Measurements from ENCODE around the gene CDK11B. TPM values are rescaled to one million over a fixed set of nuclear protein-coding genes. Genes with fewer than 3 reads are reported as not detected.

Gene CDK11B
- total and polyA plus RNA-seq, 2 of the 8 experiments (the other 6 are each of a cell fraction or from before 2014, with no cell fraction given): 11.1 to 31.9 TPM

- Histone ChIP-seq H3K23me2 (ENCODE audit: low read depth, low read length) (peaks cover 6% of the 10 kb centered on the region; the same call in 1 of the 2 replicates), H3K27me3 (replicated peaks in 1 of 4; ENCODE audit: control insufficient read depth in 3 of 4, extremely low read depth in 1 of 4, insufficient read depth in 3 of 4, low read length in 3 of 4) (no peaks in the 10 kb centered on the region; a peak in 1 of 7 replicates), H2BK5ac (ENCODE audit: low read depth, low read length) (no peak overlapping the region), H4K5ac (ENCODE audit: insufficient read length, low read depth, low read length) (no peak overlapping the region), H2BK15ac (ENCODE audit: low read length) (no peak overlapping the region), H4K91ac (replicated peaks; ENCODE audit: insufficient read length, low read length) (no peak overlapping the region), H2BK12ac (ENCODE audit: low read depth, low read length) (no peak overlapping the region), H3K56ac (replicated peaks; ENCODE audit: insufficient read length, low read depth, low read length) (no peak overlapping the region), H3K79me1 (ENCODE audit: low read depth, low read length) (no peaks in the 10 kb centered on the region; the same call in none of the 2 replicates), H2BK20ac (ENCODE audit: low read length) (no peak overlapping the region), H4K20me1 (replicated peaks in 1 of 2; ENCODE audit: control insufficient read depth in 1 of 2, insufficient read depth in 2 of 2, low read length in 2 of 2) (peaks cover 6 to 23% of the 10 kb centered on the region in 2 experiments), H2AK5ac (ENCODE audit: low read depth, low read length) (no peak overlapping the region), H3K79me2 (ENCODE audit: control insufficient read depth in 1 of 2, insufficient read depth in 2 of 2, low read length in 2 of 2) (no peaks in the 10 kb centered on the region), H2AFZ (ENCODE audit: low read length) (no peak overlapping the region), H3K9me3 (ENCODE audit: insufficient read depth in 2 of 2, low read depth in 1 of 2, low read length in 1 of 2) (no peaks in the 10 kb centered on the region), H3K4ac (replicated peaks; ENCODE audit: insufficient read length, low read depth, low read length) (no peak overlapping the region), H2BK120ac (replicated peaks; ENCODE audit: low read depth, low read length) (no peak overlapping the region), H4K8ac (ENCODE audit: extremely low read depth, insufficient read depth, low read length) (no peak overlapping the region), H3K14ac (ENCODE audit: insufficient read length) (no peak overlapping the region), H3K27ac (ENCODE audit: low read depth, low read length) (no peak overlapping the region), H3K23ac (ENCODE audit: insufficient read length) (no peak overlapping the region), H3K4me1 (replicated peaks in 1 of 4; ENCODE audit: control insufficient read depth in 3 of 4, insufficient read depth in 4 of 4, low read length in 3 of 4) (peaks cover 0 to 8% (median 3%) of the 10 kb centered on the region in 4 experiments; a peak in 5 of 7 replicates), H3K4me2 (ENCODE audit: insufficient read depth in 1 of 2, low read depth in 2 of 2, low read length in 2 of 2) (no peak overlapping the region), H3K4me3 (ENCODE audit: extremely low read depth in 1 of 4, insufficient read depth in 2 of 4, low read depth in 3 of 4, low read length in 4 of 4) (no peak overlapping the region), H3K18ac (ENCODE audit: extremely low read depth, low read length) (no peak overlapping the region), H3K9ac (replicated peaks in 1 of 4; ENCODE audit: extremely low read depth in 1 of 4, low read depth in 3 of 4, low read length in 3 of 4) (no peak overlapping the region), H3K36me3 (ENCODE audit: control insufficient read depth in 2 of 4, insufficient read depth in 4 of 4, low read length in 3 of 4) (no peaks in the 10 kb centered on the region)
- DNase-seq (ENCODE audit: low read depth in 1 of 2, low spot score in 2 of 2) (peak in 1 of 2 experiments; percentile 72), FAIRE-seq (no peak)
- CTCF ChIA-PET (ENCODE audit: partially characterized antibody): interaction anchor here (1.1 to 3.3 kb wide), 9 partner anchors 10 to 84 kb away, joined by 3 to 21 read pairs (median 7); no protein-coding TSS in a partner anchor
- POLR2A ChIA-PET (ENCODE audit: partially characterized antibody): interaction anchor here (1.1 to 2.6 kb wide), 2 partner anchors 9 to 62 kb away, joined by 3 to 11 read pairs; no protein-coding TSS in a partner anchor
- 80% methylated on average over 14 of the region's 14 CpGs; no CpG with 5 or more reads in 1 of the 2 experiments for WGBS, 2 experiments (ENCODE audit: extremely low coverage in 1 of 2, insufficient coverage in 1 of 2, insufficient read length in 1 of 2, insufficient replicate concordance in 2 of 2, low coverage in 1 of 2, low lambda C conversion rate in 2 of 2, missing lambda C conversion rate in 1 of 2)
- TF ChIP-seq YY1 (IDR thresholded peaks at IDR 0.05; ENCODE audit: low read depth, low read length) (no peak), GABPA (IDR thresholded peaks at IDR 0.05; ENCODE audit: borderline replicate concordance, insufficient read depth, low read length) (peak; percentile 79; the same call in 1 of the 2 replicates), GTF2F1 (IDR thresholded peaks at IDR 0.05; ENCODE audit: borderline replicate concordance, low read depth, low read length) (no peak), SUZ12 (IDR thresholded peaks at IDR 0.05; ENCODE audit: low read length) (no peak), CHD1 (IDR thresholded peaks at IDR 0.05; ENCODE audit: low read depth, low read length) (no peak), CEBPB (IDR thresholded peaks at IDR 0.05; ENCODE audit: low read depth, low read length) (no peak), JUND (IDR thresholded peaks at IDR 0.05; ENCODE audit: low read length) (no peak), CREB1 (IDR thresholded peaks at IDR 0.05) (0 out of 2 replicates have a peak, but pooled peaks have one; percentile 17), NRF1 (IDR thresholded peaks at IDR 0.05; ENCODE audit: low read depth, low read length) (no peak), RAD21 (IDR thresholded peaks at IDR 0.05 in 1 of 2, conservative IDR thresholded peaks at IDR 0.05 in 1 of 2; ENCODE audit: low read depth in 2 of 2, low read length in 2 of 2) (peak; percentile 47 to 68), TAF7 (optimal IDR thresholded peaks at IDR 0.05; ENCODE audit: borderline replicate concordance, low read depth, low read length) (no peak), CBX8 (IDR thresholded peaks at IDR 0.05; ENCODE audit: borderline replicate concordance, low read depth, low read length) (no peak), RFX5 (IDR thresholded peaks at IDR 0.05; ENCODE audit: borderline replicate concordance, low read depth, low read length) (no peak)
- TF ChIP-seq, protein P1, sequence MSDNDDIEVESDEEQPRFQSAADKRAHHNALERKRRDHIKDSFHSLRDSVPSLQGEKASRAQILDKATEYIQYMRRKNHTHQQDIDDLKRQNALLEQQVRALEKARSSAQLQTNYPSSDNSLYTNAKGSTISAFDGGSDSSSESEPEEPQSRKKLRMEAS (IDR thresholded peaks at IDR 0.05): peak; percentile 27; the same call in 1 of the 2 replicates
These were observed 38.9 kb downstream of the CDK11B start for GRCh38 chr1:1619917-1620361.
